MM.1S (cell line): ENCODE data around the gene MACROD1.

Source experiments
- DNase-seq: peaks from one replicate; pipeline ENCODE4 v3.0.0-alpha.2; 2015
- H2AFZ ChIP-seq: fragments of 300-600 bp; sonication (generic); 2 replicates; pipeline ENCODE4 v1.6.0; 2016; ENCODE audit warnings: antibody characterized with exemption, low read length
- H3F3A ChIP-seq: fragments of 300-600 bp; sonication (generic); 2 replicates; pipeline ENCODE4 v1.6.1; 2016; ENCODE audit warnings: mild to moderate bottlenecking, antibody characterized with exemption, low read length, moderate library complexity, mixed read lengths; ENCODE audit not compliant: insufficient read depth
- H3K27ac ChIP-seq: fragments of 300-600 bp; sonication (generic); 2 replicates; pipeline ENCODE4 v1.5.1; 2016; ENCODE audit warnings: mild to moderate bottlenecking, low read length
- H3K27me3 ChIP-seq: fragments of 300-600 bp; sonication (generic); replicated peaks from 2 replicates; pipeline ENCODE4 v1.6.0; 2016; ENCODE audit warnings: low read length; ENCODE audit not compliant: insufficient read depth
- H3K36me3 ChIP-seq: fragments of 300-600 bp; sonication (generic); replicated peaks from 2 replicates; pipeline ENCODE4 v1.6.1; 2016; ENCODE audit warnings: mild to moderate bottlenecking, low read length, mixed read lengths; ENCODE audit not compliant: insufficient read depth
- H3K4me1 ChIP-seq: fragments of 300-600 bp; sonication (generic); 2 replicates; pipeline ENCODE4 v1.6.1; 2016; ENCODE audit warnings: low read length, mixed read lengths
- H3K4me2 ChIP-seq: fragments of 300-600 bp; sonication (generic); 2 replicates; pipeline ENCODE4 v1.6.0; 2016; ENCODE audit warnings: low read depth, low read length
- H3K4me3 ChIP-seq: fragments of 300-600 bp; sonication (generic); 2 replicates; pipeline ENCODE4 v1.5.1; 2016; ENCODE audit warnings: low read length, mixed read lengths
- H3K79me2 ChIP-seq: fragments of 300-600 bp; sonication (generic); 2 replicates; pipeline ENCODE4 v1.6.1; 2016; ENCODE audit warnings: mixed run types, low read length, mixed read lengths
- H3K9ac ChIP-seq: fragments of 300-600 bp; sonication (generic); 2 replicates; pipeline ENCODE4 v1.6.1; 2016; ENCODE audit warnings: low read length, mixed read lengths
- H3K9me2 ChIP-seq: fragments of 300-600 bp; sonication (generic); replicated peaks from 2 replicates; pipeline ENCODE4 v1.6.1; 2016; ENCODE audit warnings: mild to moderate bottlenecking, low read length, mixed read lengths; ENCODE audit not compliant: insufficient read depth
- H3K9me3 ChIP-seq: fragments of 300-600 bp; sonication (generic); replicated peaks from 2 replicates; pipeline ENCODE4 v1.6.1; 2016; ENCODE audit warnings: mild to moderate bottlenecking, low read length, mixed read lengths; ENCODE audit not compliant: insufficient read depth
- H4K20me1 ChIP-seq: fragments of 300-600 bp; sonication (generic); 2 replicates; pipeline ENCODE4 v1.6.1; 2016; ENCODE audit warnings: mild to moderate bottlenecking, low read length, moderate library complexity, mixed read lengths; ENCODE audit not compliant: insufficient read depth
- EZH2 ChIP-seq: fragments of 300-600 bp; sonication (generic); optimal IDR thresholded peaks from 2 replicates; pipeline ENCODE3; 2017; ENCODE audit warnings: low read depth, mild to moderate bottlenecking, antibody characterized with exemption, low read length, mixed read lengths
- EZH2phosphoT487 ChIP-seq: fragments of 300-600 bp; sonication (generic); IDR thresholded peaks from 2 replicates; pipeline ENCODE4 v1.6.1; 2018; ENCODE audit warnings: antibody characterized with exemption, low read length
- TF ChIP-seq, protein P1 (sequence below): fragments of 300-600 bp; sonication (generic); IDR thresholded peaks from 2 replicates; pipeline ENCODE4 v1.5.1; 2016; ENCODE audit warnings: antibody characterized with exemption, low read length, mixed read lengths

The MACROD1 gene

DNA sequence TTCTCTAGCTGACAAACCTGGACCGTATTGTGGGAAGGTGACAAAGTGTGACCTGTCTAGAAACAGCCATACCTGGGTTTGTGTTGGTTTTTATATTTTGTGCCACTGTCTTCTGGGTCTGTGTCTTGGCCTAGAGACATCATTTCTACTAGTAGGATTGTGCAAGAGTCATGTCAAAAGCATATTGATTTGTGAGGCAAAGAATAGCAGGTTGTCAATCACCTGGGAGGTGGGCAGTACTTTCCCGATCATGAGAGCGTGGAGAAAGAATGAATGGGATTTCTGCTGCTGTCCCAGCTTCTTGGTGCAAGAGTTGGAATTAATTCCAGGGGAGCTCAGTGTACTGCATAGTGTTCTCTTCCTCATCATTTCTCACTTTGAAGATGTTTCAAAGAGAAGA is 35.6 kb upstream of the MACROD1 start:
- H4K20me1 ChIP-seq, result no peaks in the 10 kb centered on the region
- H3K4me3 ChIP-seq, result no peak overlapping the region
- no peak overlapping the region for H3K9ac ChIP-seq
- H3K9me3 ChIP-seq, result no peaks in the 10 kb centered on the region
- H3K4me2 ChIP-seq, result no peak overlapping the region
- H3K4me1 ChIP-seq, result peaks cover 7% of the 10 kb centered on the region; the same call in 1 of the 2 replicates
- DNase-seq, result no peak
- no peak overlapping the region for H3K27ac ChIP-seq
- TF ChIP-seq EZH2 (no peak), EZH2phosphoT487 (no peak)
- TF ChIP-seq, protein P1, sequence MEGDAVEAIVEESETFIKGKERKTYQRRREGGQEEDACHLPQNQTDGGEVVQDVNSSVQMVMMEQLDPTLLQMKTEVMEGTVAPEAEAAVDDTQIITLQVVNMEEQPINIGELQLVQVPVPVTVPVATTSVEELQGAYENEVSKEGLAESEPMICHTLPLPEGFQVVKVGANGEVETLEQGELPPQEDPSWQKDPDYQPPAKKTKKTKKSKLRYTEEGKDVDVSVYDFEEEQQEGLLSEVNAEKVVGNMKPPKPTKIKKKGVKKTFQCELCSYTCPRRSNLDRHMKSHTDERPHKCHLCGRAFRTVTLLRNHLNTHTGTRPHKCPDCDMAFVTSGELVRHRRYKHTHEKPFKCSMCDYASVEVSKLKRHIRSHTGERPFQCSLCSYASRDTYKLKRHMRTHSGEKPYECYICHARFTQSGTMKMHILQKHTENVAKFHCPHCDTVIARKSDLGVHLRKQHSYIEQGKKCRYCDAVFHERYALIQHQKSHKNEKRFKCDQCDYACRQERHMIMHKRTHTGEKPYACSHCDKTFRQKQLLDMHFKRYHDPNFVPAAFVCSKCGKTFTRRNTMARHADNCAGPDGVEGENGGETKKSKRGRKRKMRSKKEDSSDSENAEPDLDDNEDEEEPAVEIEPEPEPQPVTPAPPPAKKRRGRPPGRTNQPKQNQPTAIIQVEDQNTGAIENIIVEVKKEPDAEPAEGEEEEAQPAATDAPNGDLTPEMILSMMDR, result no peak
- peaks cover 62% of the 10 kb centered on the region for H3K79me2 ChIP-seq
- no peaks in the 10 kb centered on the region for H3K9me2 ChIP-seq
- H3F3A ChIP-seq, result no peaks in the 10 kb centered on the region; the same call in 1 of the 2 replicates
- peaks cover 31% of the 10 kb centered on the region for H3K36me3 ChIP-seq
- H2AFZ ChIP-seq, result no peak overlapping the region
- H3K27me3 ChIP-seq, result no peaks in the 10 kb centered on the region

DNA sequence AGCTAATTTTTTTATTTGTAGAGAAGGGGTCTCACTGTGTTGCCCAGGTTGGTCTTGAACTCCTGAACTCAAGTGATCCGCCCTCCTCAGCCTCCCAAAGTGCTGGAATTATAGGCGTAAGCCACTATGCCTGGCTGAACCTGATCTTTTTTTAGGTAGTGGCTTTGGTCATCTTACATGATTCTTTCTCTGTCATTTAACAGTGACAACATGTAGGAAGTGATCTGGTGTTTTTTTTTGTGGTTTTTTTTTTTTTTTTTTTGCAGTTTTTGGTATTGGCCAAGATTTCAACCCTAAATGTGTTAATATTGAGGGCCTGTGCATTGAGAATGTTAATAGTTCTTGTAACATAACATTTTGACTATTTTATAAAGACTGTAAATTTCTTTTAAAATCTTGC is 32.6 kb upstream of the MACROD1 start:
- no peak overlapping the region for H2AFZ ChIP-seq
- TF ChIP-seq, protein P1, result no peak
- TF ChIP-seq EZH2phosphoT487 (no peak), EZH2 (no peak)
- no peaks in the 10 kb centered on the region; the same call in none of the 2 replicates for H3F3A ChIP-seq
- no peaks in the 10 kb centered on the region for H3K9me3 ChIP-seq
- no peak for DNase-seq
- peaks cover 56% of the 10 kb centered on the region for H3K36me3 ChIP-seq
- no peaks in the 10 kb centered on the region for H3K9me2 ChIP-seq
- H3K27ac ChIP-seq, result no peak overlapping the region
- no peaks in the 10 kb centered on the region for H3K27me3 ChIP-seq
- no peak overlapping the region for H3K9ac ChIP-seq
- no peak overlapping the region for H3K4me3 ChIP-seq
- peaks cover 8% of the 10 kb centered on the region; the same call in 1 of the 2 replicates for H4K20me1 ChIP-seq
- H3K79me2 ChIP-seq, result peaks cover 73% of the 10 kb centered on the region
- H3K4me1 ChIP-seq, result no peaks in the 10 kb centered on the region
- H3K4me2 ChIP-seq, result no peak overlapping the region

DNA sequence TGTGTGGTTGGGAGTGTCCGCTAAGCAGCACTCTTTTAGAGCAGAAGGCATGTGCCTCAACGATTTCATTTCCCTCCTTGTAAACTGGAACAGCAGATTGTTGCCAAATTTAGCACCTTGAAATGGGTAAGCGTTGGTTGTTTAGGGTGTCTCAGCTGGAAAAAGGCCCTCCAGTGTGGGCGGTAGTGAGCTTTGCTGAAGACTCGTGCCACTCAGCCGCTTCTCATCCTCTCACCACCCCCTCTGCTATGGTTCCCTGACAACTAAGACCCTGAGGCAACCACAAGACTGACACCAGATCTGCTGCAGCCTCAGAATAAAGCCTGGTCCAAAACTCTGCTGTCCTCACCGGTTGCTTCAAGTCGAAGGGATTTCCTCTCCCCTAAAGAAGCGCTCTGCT is 30.7 kb upstream of the MACROD1 start:
- Histone ChIP-seq H3K4me1 (no peaks in the 10 kb centered on the region), H3K4me2 (no peak overlapping the region), H3K27me3 (no peaks in the 10 kb centered on the region), H4K20me1 (peaks cover 8% of the 10 kb centered on the region; the same call in 1 of the 2 replicates), H3K36me3 (peaks cover 54% of the 10 kb centered on the region), H3K4me3 (no peak overlapping the region), H3F3A (no peaks in the 10 kb centered on the region; the same call in none of the 2 replicates), H3K79me2 (peaks cover 59% of the 10 kb centered on the region), H3K9me2 (no peaks in the 10 kb centered on the region), H2AFZ (no peak overlapping the region), H3K9me3 (no peaks in the 10 kb centered on the region), H3K9ac (no peak overlapping the region), H3K27ac (no peak overlapping the region)
- DNase-seq, result no peak
- TF ChIP-seq EZH2, result no peak
- TF ChIP-seq, protein P1, result no peak
- TF ChIP-seq EZH2phosphoT487, result no peak
